B cell (primary cell): ENCODE results near the gene YJU2. TPM values are rescaled to one million over a fixed set of nuclear protein-coding genes. Genes with fewer than 3 reads are reported as not detected.

ENCODE experiments used
- ATAC-seq: fragments of 200-7000 bp; cut with Tn5 transposase; one replicate; pipeline ENCODE4 v1.10.0; 2021; ENCODE audit warnings: low read depth, mild to moderate bottlenecking, moderate number of reproducible peaks, moderate library complexity
- CTCF ChIA-PET: fragments of 350-600 bp; sonication (Branson Sonifier 250); formaldehyde crosslinking; loops from one replicate; lab custom pipeline; 2021; ENCODE audit warnings: antibody characterized with exemption, inconsistent platforms; lab: Charles Lee
- POLR2A ChIA-PET: fragments of 350-600 bp; sonication (Branson Sonifier 250); formaldehyde crosslinking; loops from one replicate; lab custom pipeline; 2021; ENCODE audit warnings: antibody characterized with exemption; lab: Charles Lee
- DNase-seq: peaks from one replicate; pipeline ENCODE4 v3.0.0; 2013
- H2AFZ ChIP-seq: 2 replicates; pipeline ENCODE4 v1.6.1; 2012; ENCODE audit warnings: mild to moderate bottlenecking, low read depth, low read length; ENCODE audit not compliant: insufficient read depth, poor library complexity, severe bottlenecking
- H3K27ac ChIP-seq, 2 donors: 1 replicate in 1 of 2; 2 replicates in 1 of 2; pipeline ENCODE4 v1.5.1; 2012 to 2013; ENCODE audit warnings: low read length in 2 of 2, mild to moderate bottlenecking in 2 of 2, moderate library complexity in 1 of 2
- H3K27me3 ChIP-seq, 4 experiments: fragments of 200-600 bp in 1 of 4; sonication (generic) in 1 of 4; replicated peaks in 1 of 4; 1 replicate in 2 of 4; 2 replicates in 2 of 4; pipeline versions ENCODE4 v1.6.1 to v1.7.0; 2013 to 2016; ENCODE audit warnings: low read length in 3 of 4, mild to moderate bottlenecking in 2 of 4, mixed read lengths in 1 of 4, moderate library complexity in 1 of 4; ENCODE audit not compliant: insufficient read depth in 4 of 4, control insufficient read depth in 3 of 4; ENCODE audit errors: control extremely low read depth in 1 of 4
- H3K36me3 ChIP-seq, 2 experiments: replicated peaks in 1 of 2; 1 replicate in 1 of 2; 2 replicates in 1 of 2; pipeline versions ENCODE4 v1.6.1 to v1.7.1; 2013; ENCODE audit warnings: low read length in 1 of 2; ENCODE audit not compliant: insufficient read depth in 2 of 2, control insufficient read depth in 1 of 2; ENCODE audit errors: control extremely low read depth in 1 of 2, extremely low read depth in 1 of 2
- H3K4me1 ChIP-seq, 2 donors: fragments of 200-600 bp in 1 of 2; sonication (generic) in 1 of 2; 1 replicate in 1 of 2; 2 replicates in 1 of 2; pipeline versions ENCODE4 v1.5.1 to v1.6.1; 2013 to 2017; ENCODE audit warnings: low read length in 2 of 2; ENCODE audit not compliant: control insufficient read depth in 2 of 2, insufficient read depth in 2 of 2
- H3K4me2 ChIP-seq: replicated peaks from 2 replicates; pipeline ENCODE3; 2012; ENCODE audit warnings: mild to moderate bottlenecking, low read depth, low read length; ENCODE audit not compliant: poor library complexity, severe bottlenecking
- H3K4me3 ChIP-seq, 5 experiments: fragments of 200-600 bp in 1 of 5; sonication (generic) in 1 of 5; 1 replicate in 3 of 5; 2 replicates in 2 of 5; pipeline versions ENCODE4 v1.5.1 to v1.7.0; 2011 to 2016; ENCODE audit warnings: low read length in 4 of 5, mild to moderate bottlenecking in 4 of 5, low read depth in 2 of 5, control low read depth in 1 of 5, moderate library complexity in 1 of 5; ENCODE audit not compliant: insufficient read depth in 1 of 5; ENCODE audit errors: control extremely low read depth in 1 of 5, extremely low read depth in 1 of 5
- H3K79me2 ChIP-seq: fragments of 200-600 bp; sonication (generic); one replicate; pipeline ENCODE4 v1.6.0; 2016; ENCODE audit warnings: low read length; ENCODE audit not compliant: control insufficient read depth, insufficient read depth
- H3K9ac ChIP-seq: fragments of 200-600 bp; sonication (generic); 2 replicates; pipeline ENCODE4 v1.6.1; 2017; ENCODE audit warnings: mild to moderate bottlenecking, low read length, moderate library complexity
- H3K9me3 ChIP-seq, 3 donors: one replicate each; pipeline versions ENCODE4 v1.6.1 to v1.7.1; 2013; ENCODE audit warnings: low read length in 2 of 3; ENCODE audit not compliant: control insufficient read depth in 2 of 3, insufficient read depth in 1 of 3; ENCODE audit errors: control extremely low read depth in 1 of 3
- H4K20me1 ChIP-seq: 2 replicates; pipeline ENCODE4 v1.6.0; 2012; ENCODE audit warnings: mild to moderate bottlenecking, low read length; ENCODE audit not compliant: insufficient read depth, control insufficient read depth, poor library complexity, severe bottlenecking
- H3K27ac Mint-ChIP-seq: one replicate; pipeline ENCODE4 v1.8.0; 2021; ENCODE audit warnings: mixed read lengths
- H3K27me3 Mint-ChIP-seq: one replicate; pipeline ENCODE4 v1.8.0; 2021; ENCODE audit warnings: mixed read lengths
- H3K4me1 Mint-ChIP-seq: one replicate; pipeline ENCODE4 v1.8.0; 2021; ENCODE audit warnings: mixed read lengths
- H3K4me3 Mint-ChIP-seq: one replicate; pipeline ENCODE4 v1.8.0; 2021; ENCODE audit warnings: mixed read lengths
- H3K9me3 Mint-ChIP-seq: one replicate; pipeline ENCODE4 v1.8.0; 2022; ENCODE audit warnings: mixed read lengths; ENCODE audit not compliant: insufficient read depth
- CTCF ChIP-seq: fragments of 200-600 bp; IDR thresholded peaks from one replicate; pipeline ENCODE4 v1.8.0; 2022; ENCODE audit warnings: antibody characterized with exemption, mild to moderate bottlenecking
- EZH2 ChIP-seq: IDR thresholded peaks from 2 replicates; pipeline ENCODE4 v1.6.1; 2012; ENCODE audit warnings: borderline replicate concordance, low read depth, mild to moderate bottlenecking, moderate library complexity, low read length; ENCODE audit not compliant: insufficient read depth, poor library complexity, severe bottlenecking
- WGBS: methylation state at CpG from one replicate; pipeline ENCODE4 v1.1.5; 2013; ENCODE audit warnings: missing lambda C conversion rate; ENCODE audit not compliant: insufficient coverage; 5-methylcytosine and 5-hydroxymethylcytosine counted together
- intact Hi-C: fragments of 100-400 bp; cut with micrococcal nuclease; formaldehyde crosslinking; loops from one replicate; pipeline ENCODE4 v1.10.0; 2022
- polyA plus RNA-seq: library from polyadenylated mRNA; depleted of rRNA; stranded (reverse); fragments of >200 nt; gene quantifications from 2 replicates; pipeline ENCODE4 v1.2.3, GENCODE V29; 2012
- total RNA-seq, 2 donors: library from RNA; stranded (reverse); fragments of 120-200 nt in 1 of 2; gene quantifications; 1 replicate in 1 of 2; 2 replicates in 1 of 2; pipeline versions ENCODE4 v1.2.3 to v1.2.4, GENCODE V29; 2013 to 2022

YJU2 gene
- total and polyA plus RNA-seq, 2 donors (not counting 1 experiment from before 2014, with no cell fraction given): 40.3 to 45.7 TPM

GRCh38 chr19:4220188-4220587 lies 26.7 kb upstream of the YJU2 start:
- Mint-ChIP-seq H3K9me3 (no peaks in the 10 kb centered on the region), H3K4me3 (no peak overlapping the region), H3K4me1 (no peaks in the 10 kb centered on the region), H3K27me3 (no peaks in the 10 kb centered on the region), H3K27ac (no peak overlapping the region)
- no peak overlapping the region for H3K4me2 ChIP-seq
- peaks cover 0 to 8% of the 10 kb centered on the region in 2 donors for H3K4me1 ChIP-seq
- ChIA-PET CTCF (no interaction called here), POLR2A (no interaction called here)
- DNase-seq (no peak), ATAC-seq (no peak)
- intact Hi-C loops: no loop called here
- H3K36me3 ChIP-seq: no peaks in the 10 kb centered on the region
- no peak overlapping the region for H3K9ac ChIP-seq
- no peaks in the 10 kb centered on the region for H3K79me2 ChIP-seq
- H3K4me3 ChIP-seq: no peak overlapping the region
- WGBS: 95% methylated on average over 4 of the region's 7 CpGs
- H2AFZ ChIP-seq: no peak overlapping the region
- no peaks in the 10 kb centered on the region for H4K20me1 ChIP-seq
- H3K27me3 ChIP-seq: no peaks in the 10 kb centered on the region
- H3K27ac ChIP-seq: no peak overlapping the region
- H3K9me3 ChIP-seq: peaks cover 0 to 15% (median 3%) of the 10 kb centered on the region in 3 donors
- TF ChIP-seq EZH2: no peak
- no peak for TF ChIP-seq CTCF

- Histone ChIP-seq H3K4me3 (no peak overlapping the region), H3K27ac (no peak overlapping the region), H3K9ac (no peak overlapping the region), H3K9me3 (no peaks in the 10 kb centered on the region), H3K27me3 (no peaks in the 10 kb centered on the region), H3K4me2 (no peak overlapping the region), H3K4me1 (peaks cover 18 to 24% of the 10 kb centered on the region in 2 donors), H3K36me3 (no peaks in the 10 kb centered on the region), H2AFZ (no peak overlapping the region), H4K20me1 (no peaks in the 10 kb centered on the region), H3K79me2 (peaks cover 5% of the 10 kb centered on the region)
- ChIA-PET POLR2A (interaction anchor here (0.6 kb wide), 1 partner anchor 113 kb away, joined by 4 read pairs; no protein-coding TSS in a partner anchor), CTCF (no interaction called here)
- WGBS: 93% methylated on average over 15 of the region's 15 CpGs
- TF ChIP-seq CTCF (no peak), EZH2 (no peak)
- Mint-ChIP-seq H3K27me3 (no peaks in the 10 kb centered on the region), H3K4me1 (no peaks in the 10 kb centered on the region), H3K4me3 (no peak overlapping the region), H3K27ac (no peak overlapping the region), H3K9me3 (no peaks in the 10 kb centered on the region)
- DNase-seq (peak; percentile 8), ATAC-seq (no peak)
- intact Hi-C loops: no loop called here
These were observed 22.4 kb upstream of the YJU2 start for GRCh38 chr19:4224470-4224869.
